Esophagus squamous epithelium (tissue), 4 donors: Measurements from ENCODE around the gene LARGE1.

ENCODE experiments used
- POLR2A ChIP-seq, 4 donors: fragments of 450-650 bp; IDR thresholded peaks; one replicate each; pipeline ENCODE4 v1.6.1; 2017; ENCODE audit warnings: antibody characterized with exemption in 4 of 4, mild to moderate bottlenecking in 4 of 4, moderate library complexity in 3 of 4
- TF ChIP-seq, protein P1 (sequence below), 6 experiments: fragments of 450-650 bp in 4 of 6; fragments of 200-600 bp in 2 of 6; sonication (generic) in 2 of 6; IDR thresholded peaks; one replicate each; pipeline ENCODE4 v1.5.1; 2016 to 2019; ENCODE audit warnings: antibody characterized with exemption in 6 of 6, mild to moderate bottlenecking in 4 of 6, moderate library complexity in 4 of 6

- TF ChIP-seq, protein P1, sequence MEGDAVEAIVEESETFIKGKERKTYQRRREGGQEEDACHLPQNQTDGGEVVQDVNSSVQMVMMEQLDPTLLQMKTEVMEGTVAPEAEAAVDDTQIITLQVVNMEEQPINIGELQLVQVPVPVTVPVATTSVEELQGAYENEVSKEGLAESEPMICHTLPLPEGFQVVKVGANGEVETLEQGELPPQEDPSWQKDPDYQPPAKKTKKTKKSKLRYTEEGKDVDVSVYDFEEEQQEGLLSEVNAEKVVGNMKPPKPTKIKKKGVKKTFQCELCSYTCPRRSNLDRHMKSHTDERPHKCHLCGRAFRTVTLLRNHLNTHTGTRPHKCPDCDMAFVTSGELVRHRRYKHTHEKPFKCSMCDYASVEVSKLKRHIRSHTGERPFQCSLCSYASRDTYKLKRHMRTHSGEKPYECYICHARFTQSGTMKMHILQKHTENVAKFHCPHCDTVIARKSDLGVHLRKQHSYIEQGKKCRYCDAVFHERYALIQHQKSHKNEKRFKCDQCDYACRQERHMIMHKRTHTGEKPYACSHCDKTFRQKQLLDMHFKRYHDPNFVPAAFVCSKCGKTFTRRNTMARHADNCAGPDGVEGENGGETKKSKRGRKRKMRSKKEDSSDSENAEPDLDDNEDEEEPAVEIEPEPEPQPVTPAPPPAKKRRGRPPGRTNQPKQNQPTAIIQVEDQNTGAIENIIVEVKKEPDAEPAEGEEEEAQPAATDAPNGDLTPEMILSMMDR (IDR thresholded peaks at IDR 0.05) = no peak
- TF ChIP-seq POLR2A (IDR thresholded peaks at IDR 0.05) = no peak
Observed at GRCh38 chr22:33896575-33897447, 23.5 kb downstream of the LARGE1 start.
